HCT116 (cell line): Measurements from ENCODE around the gene NFASC. TPM values are rescaled to one million over a fixed set of nuclear protein-coding genes. Genes with fewer than 3 reads are reported as not detected.

ENCODE experiments used
- ATAC-seq: fragments of 200-7000 bp; cut with Tn5 transposase; 2 replicates; pipeline ENCODE4 v1.9.1; 2020; ENCODE audit warnings: mild to moderate bottlenecking, moderate library complexity
- BruUV-seq: library from RNA; stranded (reverse); fragments of 400-500 nt; replicated peaks from 2 replicates; lab custom pipeline; 2021; lab: Mats Ljungman, UMichigan
- CTCF ChIA-PET: fragments of 300-600 bp; sonication (Branson Sonifier 250); formaldehyde crosslinking; loops from one replicate; lab custom pipeline; 2021; ENCODE audit warnings: antibody characterized with exemption; lab: Charles Lee
- POLR2A ChIA-PET: fragments of 300-600, 350-600 bp; sonication (Branson Sonifier 250); formaldehyde crosslinking; loops from one replicate; lab custom pipeline; 2021; ENCODE audit warnings: antibody characterized with exemption; lab: Charles Lee
- RAD21 ChIA-PET, 2 experiments: fragments of 300-600 bp; sonication (Branson Sonifier 250); formaldehyde crosslinking; loops; one replicate each; lab custom pipeline; 2023; ENCODE audit warnings: low total read pairs in 2 of 2; ENCODE audit not compliant: uncharacterized antibody in 2 of 2, unreplicated experiment in 2 of 2, low non-redundant PET in 1 of 2; lab: Charles Lee
- DNase-seq: peaks from one replicate; pipeline ENCODE4 v3.0.0-alpha.2; 2010; ENCODE audit warnings: low read depth, low spot score
- H2AFZ ChIP-seq: fragments of 200-600 bp; shearing (Covaris generic), sonication (generic); 2 replicates; pipeline ENCODE4 v1.6.1; 2017; ENCODE audit warnings: low read depth, mixed run types, mixed read lengths, antibody characterized with exemption, low read length; ENCODE audit not compliant: poor library complexity, severe bottlenecking
- H3K27ac ChIP-seq: 2 replicates; pipeline ENCODE4 v1.5.1; 2012; ENCODE audit warnings: low read depth, low read length
- H3K27me3 ChIP-seq: fragments of 200-600 bp; sonication (generic); 2 replicates; pipeline ENCODE4 v1.6.1; 2016; ENCODE audit warnings: mixed run types, low read length, mixed read lengths; ENCODE audit not compliant: insufficient read depth
- H3K36me3 ChIP-seq, 2 experiments: fragments of 200-500 bp in 1 of 2; fragments of 200-600 bp in 1 of 2; sonication (Bioruptor generic) in 1 of 2; sonication (generic) in 1 of 2; 2 replicates each; pipeline versions ENCODE4 v1.5.1 to v1.6.1; 2014 to 2016; ENCODE audit warnings: low read length in 2 of 2, inconsistent platforms in 1 of 2, mixed read lengths in 1 of 2, mixed run types in 1 of 2; ENCODE audit not compliant: insufficient read depth in 2 of 2, control insufficient read depth in 1 of 2
- H3K4me1 ChIP-seq, 2 experiments: fragments of 200-600 bp in 1 of 2; sonication (generic) in 1 of 2; 2 replicates each; pipeline versions ENCODE4 v1.5.1 to v1.6.1; 2012 to 2017; ENCODE audit warnings: low read length in 2 of 2, inconsistent platforms in 1 of 2, mild to moderate bottlenecking in 1 of 2, mixed read lengths in 1 of 2, mixed run types in 1 of 2, moderate library complexity in 1 of 2; ENCODE audit not compliant: insufficient read depth in 2 of 2, control insufficient read depth in 1 of 2
- H3K4me2 ChIP-seq: fragments of 200-600 bp; sonication (generic); 2 replicates; pipeline ENCODE4 v1.6.1; 2017; ENCODE audit warnings: mixed run types, low read length, mixed read lengths
- H3K4me3 ChIP-seq, 2 experiments: fragments of 200-600 bp in 1 of 2; sonication (generic) in 1 of 2; replicated peaks in 1 of 2; 2 replicates each; pipeline ENCODE4 v1.5.1; 2011 to 2016; ENCODE audit warnings: low read length in 2 of 2, control low read depth in 1 of 2, low read depth in 1 of 2, mild to moderate bottlenecking in 1 of 2, mixed read lengths in 1 of 2, mixed run types in 1 of 2
- H3K79me2 ChIP-seq: fragments of 200-600 bp; sonication (generic); 2 replicates; pipeline ENCODE4 v1.6.1; 2017; ENCODE audit warnings: mild to moderate bottlenecking, mixed run types, low read length, moderate library complexity, mixed read lengths; ENCODE audit not compliant: insufficient read depth
- H3K9ac ChIP-seq: fragments of 200-600 bp; sonication (generic); 2 replicates; pipeline ENCODE4 v1.6.1; 2016; ENCODE audit warnings: low read length, mixed read lengths
- H3K9me2 ChIP-seq: fragments of 200-600 bp; sonication (generic), shearing (Covaris generic); 2 replicates; pipeline ENCODE4 v1.6.1; 2017; ENCODE audit warnings: mixed run types, mild to moderate bottlenecking, moderate library complexity; ENCODE audit not compliant: insufficient read depth
- H3K9me3 ChIP-seq, 2 experiments: fragments of 200-500 bp in 1 of 2; fragments of 200-600 bp in 1 of 2; sonication (Bioruptor generic) in 1 of 2; sonication (generic) in 1 of 2; 2 replicates each; pipeline ENCODE4 v1.6.1; 2014 to 2017; ENCODE audit warnings: low read length in 2 of 2, mixed read lengths in 2 of 2, inconsistent platforms in 1 of 2, low read depth in 1 of 2, mild to moderate bottlenecking in 1 of 2, mixed run types in 1 of 2, moderate library complexity in 1 of 2; ENCODE audit not compliant: control insufficient read depth in 1 of 2, insufficient read depth in 1 of 2
- H4K20me1 ChIP-seq: fragments of 200-600 bp; sonication (generic), shearing (Covaris generic); 2 replicates; pipeline ENCODE4 v1.6.1; 2017; ENCODE audit warnings: mixed run types, mild to moderate bottlenecking, moderate library complexity; ENCODE audit not compliant: insufficient read depth
- CBX3 ChIP-seq: IDR thresholded peaks from 2 replicates; pipeline ENCODE4 v1.6.1; 2012; ENCODE audit warnings: low read depth
- CEBPB ChIP-seq: IDR thresholded peaks from 2 replicates; pipeline ENCODE4 v1.6.1; 2012; ENCODE audit warnings: low read depth
- EGR1 ChIP-seq: IDR thresholded peaks from 2 replicates; pipeline ENCODE4 v1.6.1; 2012; ENCODE audit warnings: low read depth
- ELF1 ChIP-seq: IDR thresholded peaks from 2 replicates; pipeline ENCODE4 v1.6.1; 2012; ENCODE audit warnings: low read depth, borderline replicate concordance
- FOSL1 ChIP-seq: IDR thresholded peaks from 2 replicates; pipeline ENCODE4 v1.6.1; 2012; ENCODE audit warnings: low read depth
- JUND ChIP-seq: IDR thresholded peaks from 2 replicates; pipeline ENCODE4 v1.6.1; 2012
- POLR2A ChIP-seq: IDR thresholded peaks from 2 replicates; pipeline ENCODE4 v1.7.0; 2011; ENCODE audit warnings: borderline replicate concordance; ENCODE audit not compliant: insufficient read depth, insufficient read length; ENCODE audit errors: extremely low read depth
- POLR2AphosphoS5 ChIP-seq: IDR thresholded peaks from 2 replicates; pipeline ENCODE4 v1.6.1; 2011; ENCODE audit warnings: mild to moderate bottlenecking, low read depth, low read length, moderate library complexity
- RAD21 ChIP-seq: IDR thresholded peaks from 2 replicates; pipeline ENCODE4 v1.6.1; 2012; ENCODE audit warnings: low read depth, mild to moderate bottlenecking
- SIN3A ChIP-seq: IDR thresholded peaks from 2 replicates; pipeline ENCODE4 v1.6.1; 2012; ENCODE audit warnings: low read depth
- SP1 ChIP-seq: IDR thresholded peaks from 2 replicates; pipeline ENCODE4 v1.6.1; 2012; ENCODE audit warnings: low read depth
- SRF ChIP-seq: IDR thresholded peaks from 2 replicates; pipeline ENCODE4 v1.6.1; 2012; ENCODE audit warnings: low read depth
- TCF7L2 ChIP-seq: IDR thresholded peaks from 2 replicates; pipeline ENCODE4 v1.7.0; 2011; ENCODE audit warnings: borderline replicate concordance, inconsistent platforms; ENCODE audit not compliant: insufficient read depth, insufficient read length; ENCODE audit errors: extremely low read depth
- YY1 ChIP-seq: IDR thresholded peaks from 2 replicates; pipeline ENCODE4 v1.6.1; 2011; ENCODE audit warnings: low read length, low read depth, moderate library complexity, mild to moderate bottlenecking; ENCODE audit not compliant: insufficient replicate concordance; ENCODE audit errors: extremely low read depth
- ZBTB33 ChIP-seq: IDR thresholded peaks from 2 replicates; pipeline ENCODE4 v1.6.1; 2011; ENCODE audit warnings: mild to moderate bottlenecking, low read length, moderate library complexity; ENCODE audit not compliant: insufficient replicate concordance; ENCODE audit errors: extremely low read depth
- ZNF274 ChIP-seq: fragments of 200-500 bp; sonication (Bioruptor generic); IDR thresholded peaks from 2 replicates; pipeline ENCODE4 v1.6.1; 2014; ENCODE audit warnings: mild to moderate bottlenecking, low read depth, low read length, inconsistent platforms
- intact Hi-C: fragments of 100-400 bp; cut with micrococcal nuclease; formaldehyde crosslinking; loops from 2 replicates; pipeline ENCODE4 v1.10.0; 2022
- total RNA-seq: library from RNA; stranded (reverse); gene quantifications from one replicate; pipeline ENCODE4 v1.2.1, GENCODE V29; 2021; ENCODE audit not compliant: unreplicated experiment
- TF ChIP-seq, protein P1 (sequence below): IDR thresholded peaks from 2 replicates; pipeline ENCODE4 v1.6.1; 2012; ENCODE audit warnings: low read depth

NFASC gene
- total RNA-seq, 1 experiment from 2014 or later = 0.57 TPM

- H3K27ac ChIP-seq = no peak overlapping the region
- CTCF ChIA-PET = no interaction called here
- H3K9me2 ChIP-seq = no peaks in the 10 kb centered on the region
- H3K9ac ChIP-seq = no peak overlapping the region
- intact Hi-C loops = no loop called here
- RAD21 ChIA-PET = no interaction called here
- no peaks in the 10 kb centered on the region for H3K79me2 ChIP-seq
- no peak overlapping the region for H2AFZ ChIP-seq
- no TSS peak for BruUV-seq
- no peaks in the 10 kb centered on the region for H3K36me3 ChIP-seq
- ATAC-seq = no peak
- no peak overlapping the region for H3K4me2 ChIP-seq
- no peaks in the 10 kb centered on the region for H4K20me1 ChIP-seq
- no peak overlapping the region for H3K4me3 ChIP-seq
- POLR2A ChIA-PET = no interaction called here
- DNase-seq = no peak
- no peaks in the 10 kb centered on the region; the same call in 1 of the 2 replicates for H3K27me3 ChIP-seq
- no peaks in the 10 kb centered on the region for H3K9me3 ChIP-seq
- TF ChIP-seq SRF (no peak), SP1 (no peak), POLR2AphosphoS5 (no peak), CBX3 (no peak), RAD21 (no peak), ZNF274 (no peak), SIN3A (no peak), TCF7L2 (no peak), CEBPB (no peak), ELF1 (no peak), JUND (no peak)
- TF ChIP-seq, all 23 proteins: peak for 0
- 0 out of 4 replicates have a peak, but pooled peaks cover 0 to 3% of the 10 kb centered on the region in 2 experiments for H3K4me1 ChIP-seq
Measured at GRCh38 chr1:205017001-205017400, 146.3 kb downstream of the NFASC start.

- Histone ChIP-seq H3K27me3 (no peaks in the 10 kb centered on the region; the same call in 1 of the 2 replicates), H2AFZ (no peak overlapping the region), H3K4me3 (no peak overlapping the region), H3K4me1 (0 out of 4 replicates have a peak, but pooled peaks cover 0 to 3% of the 10 kb centered on the region in 2 experiments), H3K9me3 (no peaks in the 10 kb centered on the region), H3K36me3 (no peaks in the 10 kb centered on the region), H3K9me2 (no peaks in the 10 kb centered on the region), H3K27ac (no peak overlapping the region), H3K79me2 (no peaks in the 10 kb centered on the region), H3K9ac (no peak overlapping the region), H3K4me2 (no peak overlapping the region), H4K20me1 (no peaks in the 10 kb centered on the region)
- ChIA-PET POLR2A (no interaction called here), CTCF (no interaction called here), RAD21 (no interaction called here)
- ATAC-seq (no peak), DNase-seq (no peak)
- BruUV-seq = no TSS peak
- intact Hi-C loops = no loop called here
- TF ChIP-seq YY1 (no peak), POLR2A (no peak), FOSL1 (no peak), SP1 (no peak), CBX3 (no peak), ZBTB33 (no peak), CEBPB (no peak), EGR1 (no peak)
- TF ChIP-seq, protein P1, sequence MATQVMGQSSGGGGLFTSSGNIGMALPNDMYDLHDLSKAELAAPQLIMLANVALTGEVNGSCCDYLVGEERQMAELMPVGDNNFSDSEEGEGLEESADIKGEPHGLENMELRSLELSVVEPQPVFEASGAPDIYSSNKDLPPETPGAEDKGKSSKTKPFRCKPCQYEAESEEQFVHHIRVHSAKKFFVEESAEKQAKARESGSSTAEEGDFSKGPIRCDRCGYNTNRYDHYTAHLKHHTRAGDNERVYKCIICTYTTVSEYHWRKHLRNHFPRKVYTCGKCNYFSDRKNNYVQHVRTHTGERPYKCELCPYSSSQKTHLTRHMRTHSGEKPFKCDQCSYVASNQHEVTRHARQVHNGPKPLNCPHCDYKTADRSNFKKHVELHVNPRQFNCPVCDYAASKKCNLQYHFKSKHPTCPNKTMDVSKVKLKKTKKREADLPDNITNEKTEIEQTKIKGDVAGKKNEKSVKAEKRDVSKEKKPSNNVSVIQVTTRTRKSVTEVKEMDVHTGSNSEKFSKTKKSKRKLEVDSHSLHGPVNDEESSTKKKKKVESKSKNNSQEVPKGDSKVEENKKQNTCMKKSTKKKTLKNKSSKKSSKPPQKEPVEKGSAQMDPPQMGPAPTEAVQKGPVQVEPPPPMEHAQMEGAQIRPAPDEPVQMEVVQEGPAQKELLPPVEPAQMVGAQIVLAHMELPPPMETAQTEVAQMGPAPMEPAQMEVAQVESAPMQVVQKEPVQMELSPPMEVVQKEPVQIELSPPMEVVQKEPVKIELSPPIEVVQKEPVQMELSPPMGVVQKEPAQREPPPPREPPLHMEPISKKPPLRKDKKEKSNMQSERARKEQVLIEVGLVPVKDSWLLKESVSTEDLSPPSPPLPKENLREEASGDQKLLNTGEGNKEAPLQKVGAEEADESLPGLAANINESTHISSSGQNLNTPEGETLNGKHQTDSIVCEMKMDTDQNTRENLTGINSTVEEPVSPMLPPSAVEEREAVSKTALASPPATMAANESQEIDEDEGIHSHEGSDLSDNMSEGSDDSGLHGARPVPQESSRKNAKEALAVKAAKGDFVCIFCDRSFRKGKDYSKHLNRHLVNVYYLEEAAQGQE = no peak
Measured at GRCh38 chr1:205017766-205018165, 147.1 kb downstream of the NFASC start.
